Measurements from ENCODE around the gene DCTN2. TPM values are rescaled to one million over a fixed set of nuclear protein-coding genes. Genes with fewer than 3 reads are reported as not detected.
"Not testable (repeated sequence)": the region's sequence is repeated elsewhere in the genome, so short reads cannot be mapped to it uniquely, and the experiment has no call there.

Gene DCTN2
- total and polyA plus RNA-seq, 8 donors = 104 to 162 (median 155) TPM

- H3K4me3 ChIP-seq = no peak overlapping the region
- no peaks in the 10 kb centered on the region for H3K9me3 ChIP-seq
- no peak for ATAC-seq
- intact Hi-C loops (cut with DNase I) = no loop called here
- no peak overlapping the region for H3K27ac ChIP-seq
- H3K36me3 ChIP-seq = no peaks in the 10 kb centered on the region
- TF ChIP-seq CTCF (IDR thresholded peaks at IDR 0.05) = no peak
- H3K27me3 ChIP-seq = peaks cover 0 to 51% of the 10 kb centered on the region in 2 donors
- no peaks in the 10 kb centered on the region for H3K4me1 ChIP-seq
- no peak for DNase-seq
Measured at GRCh38 chr12:57563358-57563757, 16.4 kb upstream of the DCTN2 start.

GRCh38 chr12:57561117-57561516 is 14.1 kb upstream of the DCTN2 start:
- H3K4me3 ChIP-seq; ATAC-seq; H3K4me1 ChIP-seq; DNase-seq; H3K36me3 ChIP-seq; H3K9me3 ChIP-seq; intact Hi-C loops (cut with DNase I); H3K27ac ChIP-seq: not testable (repeated sequence)
- peaks cover 0 to 34% of the 10 kb centered on the region in 2 donors for H3K27me3 ChIP-seq

- no peak for TF ChIP-seq CTCF (IDR thresholded peaks at IDR 0.05)
- ATAC-seq = no peak
- Histone ChIP-seq H3K36me3 (no peaks in the 10 kb centered on the region), H3K27ac (no peak overlapping the region), H3K4me1 (no peaks in the 10 kb centered on the region), H3K9me3 (no peaks in the 10 kb centered on the region), H3K27me3 (peaks cover 0 to 28% of the 10 kb centered on the region in 2 donors), H3K4me3 (no peak overlapping the region)
- DNase-seq = no peak
- intact Hi-C loops (cut with DNase I) = no loop called here
Measured at GRCh38 chr12:57560516-57560915, 13.5 kb upstream of the DCTN2 start.

DNA sequence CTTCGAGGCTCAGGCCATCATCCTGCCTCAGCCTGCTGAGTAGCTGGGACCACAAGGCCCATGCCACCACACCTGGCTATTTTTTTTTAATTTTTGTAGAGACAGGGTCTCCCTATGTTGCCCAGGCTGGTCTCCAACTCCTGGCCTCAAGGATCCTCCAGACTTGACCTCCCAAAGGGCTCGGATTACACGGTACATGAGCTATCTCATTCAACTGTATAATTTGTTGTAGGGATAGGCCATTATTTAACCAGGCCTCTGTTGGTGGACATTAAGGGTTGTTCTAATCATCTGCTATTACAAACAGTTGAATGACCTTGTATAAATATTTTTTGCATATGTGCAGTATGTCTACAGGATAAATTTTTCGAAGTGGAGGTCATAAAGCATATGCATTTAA is 11.9 kb upstream of the DCTN2 start:
- H3K9me3 ChIP-seq = no peaks in the 10 kb centered on the region
- no peaks in the 10 kb centered on the region for H3K4me1 ChIP-seq
- H3K36me3 ChIP-seq = no peaks in the 10 kb centered on the region
- DNase-seq (no peak), ATAC-seq (no peak)
- no peak overlapping the region for H3K4me3 ChIP-seq
- no peak overlapping the region for H3K27ac ChIP-seq
- intact Hi-C loops (cut with DNase I) = no loop called here
- peaks cover 0 to 27% of the 10 kb centered on the region in 2 donors for H3K27me3 ChIP-seq
- TF ChIP-seq CTCF (IDR thresholded peaks at IDR 0.05) = no peak

DNA sequence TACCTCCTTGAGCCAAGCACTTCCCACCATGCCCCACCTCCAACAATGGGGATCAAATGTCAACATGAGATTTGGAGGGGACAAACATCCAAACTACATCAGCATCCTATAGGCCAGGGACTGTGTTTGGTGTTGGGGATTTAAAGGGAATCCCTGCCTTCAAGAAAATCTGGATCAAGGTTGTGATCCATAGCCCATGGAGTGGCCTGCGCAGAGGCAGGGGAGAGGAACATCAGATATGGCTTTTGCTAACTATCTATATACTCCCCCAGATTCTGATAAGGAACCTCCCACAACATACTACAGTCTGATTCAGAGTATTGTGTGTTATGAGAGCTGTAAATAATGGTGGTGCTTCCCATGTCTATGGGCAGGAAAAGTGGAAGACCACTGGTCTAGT is 7.9 kb upstream of the DCTN2 start:
- Histone ChIP-seq H3K36me3 (no peaks in the 10 kb centered on the region), H3K9me3 (no peaks in the 10 kb centered on the region), H3K4me3 (no peak overlapping the region), H3K4me1 (peaks cover 2 to 6% of the 10 kb centered on the region in 2 donors), H3K27ac (no peak overlapping the region), H3K27me3 (peaks cover 7 to 31% of the 10 kb centered on the region in 2 donors)
- no peak for DNase-seq
- TF ChIP-seq CTCF (IDR thresholded peaks at IDR 0.05) = no peak
- ATAC-seq = no peak
- intact Hi-C loops (cut with DNase I) = no loop called here

- H3K27me3 ChIP-seq = peaks cover 9 to 36% of the 10 kb centered on the region in 2 donors
- DNase-seq = no peak
- H3K4me1 ChIP-seq = peaks cover 4 to 8% of the 10 kb centered on the region in 2 donors
Measured at GRCh38 chr12:57554453-57554852, 7.5 kb upstream of the DCTN2 start.

More at GRCh38 chr12:57554453-57554852, 7.5 kb upstream of the DCTN2 start:
- ATAC-seq = no peak
- H3K27ac ChIP-seq = no peak overlapping the region
- H3K9me3 ChIP-seq = no peaks in the 10 kb centered on the region
- TF ChIP-seq CTCF (IDR thresholded peaks at IDR 0.05) = no peak
- no peak overlapping the region for H3K4me3 ChIP-seq
- intact Hi-C loops (cut with DNase I) = no loop called here
- no peaks in the 10 kb centered on the region for H3K36me3 ChIP-seq

All from left lung (tissue), 10 donors.